Ovary (tissue), 3 donors: Measurements from ENCODE around the gene SPRN.

Experiments used
- CTCF ChIP-seq, 3 donors: fragments of 450-650 bp in 2 of 3; fragments of 200-600 bp in 1 of 3; IDR thresholded peaks; one replicate each; pipeline versions ENCODE4 v1.5.1 to v1.8.0; 2016 to 2022; ENCODE audit warnings: antibody characterized with exemption in 3 of 3, mild to moderate bottlenecking in 1 of 3
- EP300 ChIP-seq: sonication (generic); formaldehyde crosslinking; IDR thresholded peaks from one replicate; pipeline ENCODE4 v1.6.1; 2017; ENCODE audit warnings: antibody characterized with exemption
- POLR2A ChIP-seq: fragments of 450-650 bp; IDR thresholded peaks from one replicate; pipeline ENCODE4 v1.6.1; 2017; ENCODE audit warnings: antibody characterized with exemption, mild to moderate bottlenecking, moderate library complexity
- donor health status: DM: no; HTN: no; CAD: no.

GRCh38 chr10:133448120-133448519, 23.7 kb upstream of the SPRN start:
- no peak for TF ChIP-seq EP300
- TF ChIP-seq POLR2A = no peak
- no peak for TF ChIP-seq CTCF (IDR thresholded peaks at IDR 0.05)
